ENCODE results near the gene MUC16.
"Not testable (repeated sequence)": the region's sequence is repeated elsewhere in the genome, so short reads cannot be mapped to it uniquely, and the experiment has no call there.

The MUC16 gene

DNA sequence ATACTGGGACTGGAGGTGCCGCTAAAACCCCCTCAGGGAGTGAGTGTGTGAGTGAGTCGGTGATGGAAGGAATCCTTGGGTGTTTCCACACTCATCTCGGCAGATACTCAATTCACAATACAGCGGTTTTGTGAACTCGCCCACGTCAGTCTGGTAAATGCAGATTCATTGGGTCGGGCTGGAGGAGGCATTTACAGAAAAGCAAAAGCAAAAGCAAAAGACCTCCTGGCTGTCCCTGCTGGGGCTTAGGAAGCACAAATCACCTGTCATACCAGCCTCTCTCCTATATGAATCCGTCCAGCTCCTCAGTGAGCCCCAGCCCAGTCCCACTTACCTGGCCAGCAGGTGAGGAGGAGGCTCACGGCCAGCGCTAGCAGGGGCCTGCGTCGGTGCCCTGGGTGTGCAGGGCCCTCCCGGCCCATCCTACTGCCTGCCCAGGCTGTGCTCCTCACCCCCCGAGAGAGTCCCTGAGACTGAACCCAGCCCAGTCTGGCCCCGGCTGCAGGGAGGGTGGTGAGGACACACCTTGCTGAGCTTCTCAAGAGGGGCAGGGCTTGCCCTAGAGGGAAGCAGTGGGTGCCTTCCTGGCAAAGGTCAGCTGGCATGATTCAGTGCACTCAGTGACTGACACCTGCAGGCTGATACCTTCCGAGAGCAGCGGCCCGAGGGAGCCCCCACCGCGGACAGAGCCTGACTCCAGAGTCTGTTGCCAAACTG is at the start of gene MUC16:
MUC16 (minus strand) TSS at position 475 of the 717 bp plus-strand sequence.
- DNase-seq, result no peak

DNA sequence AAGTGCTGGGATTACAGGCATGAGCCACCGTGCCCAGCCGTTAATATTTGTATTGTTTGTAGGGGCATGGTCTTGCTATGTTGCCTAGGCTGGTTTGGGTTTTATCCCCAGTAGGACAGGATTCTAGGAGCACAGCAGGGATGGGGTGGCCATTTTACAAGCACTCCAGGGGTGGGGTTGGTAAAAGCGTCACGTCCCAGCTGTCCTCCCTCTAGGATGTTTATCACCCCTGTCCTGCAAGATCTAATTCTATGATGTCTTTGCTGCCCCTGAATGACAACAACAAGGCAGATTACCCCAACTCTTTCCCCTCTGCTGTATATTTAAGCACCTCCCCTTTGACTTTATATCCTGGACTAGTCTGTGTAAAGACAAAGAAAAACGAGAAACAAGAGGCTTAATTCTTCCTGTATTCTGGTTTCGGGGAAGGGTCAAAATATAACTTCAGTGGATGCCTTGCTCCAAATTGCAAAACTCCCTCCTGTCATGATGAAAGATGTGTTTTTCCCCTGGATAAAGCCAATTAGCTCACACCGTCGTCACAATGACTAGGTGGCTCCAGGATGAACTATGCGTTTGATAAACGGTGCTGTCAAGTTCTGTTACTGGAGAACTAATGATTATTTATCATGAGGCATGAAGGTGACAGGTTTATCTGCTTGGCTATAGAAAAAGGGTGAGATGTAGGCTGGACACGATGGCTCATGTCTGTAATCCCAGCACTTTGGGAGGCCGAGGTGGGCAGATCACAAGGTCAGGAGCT is 48.9 kb upstream of the MUC16 start:
- no peak for DNase-seq

DNA sequence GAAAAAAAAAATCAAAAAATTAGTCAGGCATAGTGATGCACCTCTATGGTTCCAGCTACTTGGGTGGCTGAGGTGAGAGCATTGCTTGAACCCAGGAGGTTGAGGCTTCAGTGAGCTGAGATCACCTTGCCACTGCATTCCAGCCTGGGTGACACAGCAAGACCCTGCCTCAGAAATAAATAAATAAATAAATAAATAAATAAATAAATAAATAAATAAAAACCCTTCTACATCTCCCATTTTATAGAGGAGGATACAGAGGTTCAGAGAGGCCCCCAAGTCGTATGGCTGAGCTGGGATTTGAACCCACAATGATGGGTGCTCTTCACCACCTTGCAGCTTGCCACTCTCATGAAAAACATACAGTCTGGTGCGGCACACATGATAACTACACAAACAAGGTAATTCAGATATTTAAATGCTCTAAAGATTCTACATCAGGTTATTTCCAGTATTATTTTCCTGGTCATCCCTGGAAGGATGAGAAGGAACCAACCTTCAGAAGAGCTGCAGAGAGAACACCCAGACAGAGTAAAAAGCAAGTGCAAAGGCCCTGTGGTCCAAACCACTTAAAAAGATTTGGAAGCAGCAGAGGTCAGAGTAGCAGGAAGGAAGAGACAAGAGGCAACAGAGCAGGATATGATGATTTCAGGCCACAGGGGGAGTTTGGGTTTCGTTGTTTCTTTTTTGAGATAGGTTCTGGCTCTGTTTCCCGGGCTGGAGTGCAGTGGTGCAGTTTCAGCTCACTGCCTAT is 47.5 kb upstream of the MUC16 start:
- no peak for DNase-seq

- DNase-seq, result not testable (repeated sequence)
Observed at GRCh38 chr19:9056131-9056530, 45.9 kb upstream of the MUC16 start.

- no peak for DNase-seq
Observed at GRCh38 chr19:9054765-9055164, 44.6 kb upstream of the MUC16 start.

GRCh38 chr19:9054207-9054606 is 44.0 kb upstream of the MUC16 start:
- DNase-seq, result no peak

- not testable (repeated sequence) for DNase-seq
Observed at GRCh38 chr19:9053674-9054073, 43.5 kb upstream of the MUC16 start.

DNA sequence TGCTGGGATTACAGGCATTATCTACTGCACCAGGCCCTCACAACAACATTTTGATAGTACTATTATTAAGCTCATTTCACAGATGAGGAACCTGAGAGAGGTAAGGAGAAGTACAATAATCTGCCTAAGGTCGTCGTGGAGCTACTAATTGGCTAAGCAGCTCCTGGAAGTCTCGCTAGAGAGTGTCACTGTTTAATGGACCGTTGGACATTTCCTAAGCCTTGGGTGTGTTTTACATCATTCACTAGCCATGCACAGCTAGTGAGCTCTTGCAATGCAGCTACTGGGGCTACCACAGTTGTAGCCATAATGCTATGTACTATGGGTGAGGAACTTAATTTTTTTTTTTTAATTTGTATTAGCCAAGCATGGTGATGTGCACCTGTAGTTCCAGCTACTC is 42.7 kb upstream of the MUC16 start:
- no peak for DNase-seq

GRCh38 chr19:9046694-9047093 is 36.5 kb upstream of the MUC16 start:
- DNase-seq, result no peak

- DNase-seq, result no peak
Observed at GRCh38 chr19:9044449-9044848, 34.2 kb upstream of the MUC16 start.

GRCh38 chr19:9043524-9043923 is 33.3 kb upstream of the MUC16 start:
- DNase-seq, result no peak

- no peak for DNase-seq
Observed at GRCh38 chr19:9041023-9041422, 30.8 kb upstream of the MUC16 start.

GRCh38 chr19:9040131-9040530 is 29.9 kb upstream of the MUC16 start:
- no peak for DNase-seq

- DNase-seq, result no peak
Observed at GRCh38 chr19:9039728-9040127, 29.5 kb upstream of the MUC16 start.

DNA sequence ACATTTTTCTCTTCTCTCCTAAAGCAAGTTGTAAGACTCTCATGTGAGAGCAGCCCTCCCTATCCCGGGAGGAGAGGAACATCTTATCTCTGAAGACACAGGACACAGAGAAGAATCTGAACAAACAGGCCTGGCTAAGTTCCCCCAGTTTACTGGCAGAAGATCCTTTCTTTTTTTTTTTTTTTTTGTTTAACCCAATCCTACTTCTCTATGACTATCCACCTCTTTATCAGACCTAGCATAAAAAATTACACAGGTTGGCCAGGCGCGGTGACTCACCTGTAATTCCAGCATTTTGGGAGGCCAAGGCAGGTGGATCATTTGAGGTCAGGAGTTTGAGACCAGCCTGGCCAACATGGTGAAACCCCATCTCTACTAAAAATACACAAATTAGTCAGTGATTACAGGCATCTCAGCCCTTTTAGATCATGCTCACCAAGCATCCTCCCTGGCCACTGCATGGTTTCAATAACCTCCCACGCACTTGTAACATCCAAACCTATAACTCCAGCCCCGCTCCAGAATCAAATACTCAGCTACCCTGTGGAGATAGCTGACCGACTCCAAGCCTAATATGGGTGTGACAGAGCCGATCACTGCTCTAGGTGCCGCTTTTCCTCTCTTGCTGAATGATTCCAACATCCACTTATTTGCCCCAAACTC is 27.3 kb upstream of the MUC16 start:
- DNase-seq, result no peak

DNA sequence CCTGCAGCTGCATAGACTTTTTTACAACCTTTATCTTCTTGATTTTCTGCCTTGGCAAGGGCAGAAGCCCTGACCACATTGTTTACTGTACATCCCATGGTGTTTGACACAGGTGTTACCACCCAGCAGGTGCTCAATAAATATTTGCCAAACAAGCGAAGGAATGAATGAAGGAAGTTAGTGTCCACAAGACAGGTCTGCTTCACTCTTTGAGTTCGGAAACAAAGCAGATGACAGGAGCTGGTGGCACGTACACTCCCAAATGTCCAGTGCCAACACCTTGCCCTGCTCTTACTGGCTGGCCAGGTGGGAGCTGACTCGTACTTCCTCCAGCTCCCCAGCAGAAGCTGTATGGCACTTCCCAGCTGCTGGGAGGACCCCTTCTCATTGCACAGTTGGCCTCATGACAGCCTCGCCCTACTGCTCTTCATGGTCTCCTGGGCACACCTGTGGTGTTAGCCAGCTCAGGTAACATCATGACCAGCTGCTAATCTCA is 22.0 kb upstream of the MUC16 start:
- no peak for DNase-seq

- no peak for DNase-seq
Observed at GRCh38 chr19:9018163-9018875, 8.1 kb upstream of the MUC16 start.

DNA sequence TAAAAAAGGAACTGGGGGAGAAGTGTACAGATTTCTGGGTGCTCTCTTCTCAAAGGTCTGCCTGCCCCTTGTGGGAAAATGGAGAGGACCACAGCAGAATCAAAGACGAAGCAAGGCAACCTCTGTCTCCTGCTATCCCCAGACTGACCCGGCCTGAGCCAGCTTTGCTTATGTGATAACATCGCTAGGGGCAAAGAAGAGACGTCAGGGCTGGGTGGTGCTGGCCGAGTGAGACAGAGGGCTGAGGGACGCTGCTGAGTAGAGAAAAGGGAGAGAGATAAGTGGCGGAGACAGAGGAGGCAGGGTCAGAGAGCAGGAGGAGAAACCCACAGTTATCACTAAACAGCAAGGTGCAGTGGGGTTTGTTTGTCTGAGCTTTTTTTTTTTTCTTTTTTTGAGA is 4.6 kb upstream of the MUC16 start:
- DNase-seq, result no peak

DNA sequence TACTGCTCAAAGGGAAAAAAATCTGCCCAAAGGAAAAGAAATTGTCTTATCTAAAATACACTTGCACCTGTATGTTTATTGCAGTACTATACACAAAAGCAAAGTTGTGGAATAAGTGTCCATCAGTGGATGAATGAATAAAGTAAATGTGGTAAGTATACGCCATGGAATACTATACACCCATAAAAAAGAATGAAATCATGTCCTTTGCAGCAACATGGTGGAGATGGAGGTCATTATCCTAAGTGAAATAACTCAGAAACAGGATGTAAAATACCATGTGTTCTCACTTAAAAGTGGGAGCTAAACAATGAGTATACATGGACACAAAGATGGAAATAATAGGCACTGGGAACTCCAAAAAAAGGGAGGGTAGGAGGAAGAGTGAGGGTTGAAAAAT is 3.8 kb upstream of the MUC16 start:
- no peak for DNase-seq

- DNase-seq, result no peak
Observed at GRCh38 chr19:9011875-9012274, 1.7 kb upstream of the MUC16 start.

DNA sequence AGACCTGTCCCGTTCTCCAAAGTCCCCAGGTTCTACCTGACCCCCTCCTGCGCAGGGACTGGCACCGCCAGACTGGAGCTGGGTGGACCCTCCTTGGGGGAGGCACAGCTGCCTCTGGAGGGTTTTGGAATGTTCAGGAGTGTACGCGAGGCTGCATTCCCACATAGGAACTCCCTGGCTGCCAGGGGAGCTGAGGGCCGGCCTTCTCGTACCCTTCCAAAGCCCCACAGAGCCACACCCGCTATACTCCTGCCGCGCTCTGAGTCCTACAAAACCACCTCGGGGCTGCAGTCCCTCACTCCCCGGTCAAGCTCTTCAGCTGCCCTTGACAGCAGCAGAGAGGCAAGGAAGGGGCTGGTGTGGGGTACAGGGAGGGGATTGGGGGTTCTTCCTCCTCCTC is 484 bp upstream of the MUC16 start:
- DNase-seq, result no peak

DNA sequence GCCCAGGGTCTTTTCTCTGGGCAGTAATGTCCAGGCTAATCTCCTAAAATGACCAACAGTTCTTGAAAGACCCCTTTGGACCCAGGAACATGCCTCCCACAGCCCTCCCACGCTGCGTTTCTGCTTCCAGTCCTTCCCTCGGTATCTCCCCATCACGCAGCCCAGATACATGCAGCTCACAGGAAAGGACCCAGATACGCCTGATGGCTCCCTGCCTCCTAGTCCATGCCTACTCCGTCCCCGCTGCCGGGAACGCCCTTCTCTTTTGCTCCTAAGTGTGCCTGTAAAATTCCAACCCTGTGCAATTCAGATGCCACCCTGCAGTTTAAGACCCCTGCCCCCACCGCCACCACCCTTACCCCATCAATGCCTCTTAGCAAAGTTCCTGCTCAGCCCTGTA is 778 bp downstream of the MUC16 start:
- DNase-seq, result no peak
